ENCODE results near the gene CD164L2. TPM values are rescaled to one million over a fixed set of nuclear protein-coding genes. Genes with fewer than 3 reads are reported as not detected.

CD164L2 gene
- total RNA-seq, 1 experiment from 2014 or later: not detected

GRCh38 chr1:27397110-27397509 is 14.0 kb upstream of the CD164L2 start:
- ChIA-PET POLR2A (no interaction called here), CTCF (interaction anchor here (0.5 to 2.0 kb wide), 7 partner anchors 30 to 305 kb away, joined by 3 to 5 read pairs (median 4); partner anchors contain the start of gene MAP3K6)
- Histone ChIP-seq H3K36me3 (ENCODE audit: control insufficient read depth, insufficient read depth, low read length) (no peaks in the 10 kb centered on the region), H3K4me1 (peaks cover 8% of the 10 kb centered on the region; the same call in 1 of the 2 replicates), H3K4me3 (ENCODE audit: low read depth, low read length) (no peak overlapping the region), H3K27me3 (replicated peaks; ENCODE audit: control insufficient read depth, insufficient read depth, low read length) (no peaks in the 10 kb centered on the region), H3K9me3 (no peaks in the 10 kb centered on the region)
- H3K27me3 Mint-ChIP-seq (ENCODE audit: insufficient read depth, unreplicated experiment): no peaks in the 10 kb centered on the region
- no peak overlapping the region for H3K4me3 Mint-ChIP-seq (ENCODE audit: unreplicated experiment)
- TF ChIP-seq CTCF (IDR thresholded peaks at IDR 0.05; ENCODE audit: insufficient read depth in 1 of 2, low read depth in 1 of 2, low read length in 1 of 2, severe bottlenecking in 1 of 2, unreplicated experiment in 1 of 2): no peak
- DNase-seq: no peak
- H3K27ac Mint-ChIP-seq (ENCODE audit: unreplicated experiment): no peak overlapping the region
- H3K36me3 Mint-ChIP-seq (ENCODE audit: insufficient read depth, unreplicated experiment): peaks cover 28% of the 10 kb centered on the region
- no peaks in the 10 kb centered on the region for H3K9me3 Mint-ChIP-seq (ENCODE audit: unreplicated experiment)
- BruUV-seq (replicated peaks): no TSS peak
- intact Hi-C loops (cut with micrococcal nuclease; ENCODE audit: unreplicated experiment): no loop called here
- H3K4me1 Mint-ChIP-seq (ENCODE audit: low read depth, unreplicated experiment): peaks cover 10% of the 10 kb centered on the region

GRCh38 chr1:27395441-27396195 is 12.5 kb upstream of the CD164L2 start:
- Histone ChIP-seq H3K36me3 (ENCODE audit: control insufficient read depth, insufficient read depth, low read length) (no peaks in the 10 kb centered on the region), H3K4me1 (peaks cover 8% of the 10 kb centered on the region; the same call in 1 of the 2 replicates), H3K27me3 (replicated peaks; ENCODE audit: control insufficient read depth, insufficient read depth, low read length) (no peaks in the 10 kb centered on the region), H3K9me3 (no peaks in the 10 kb centered on the region), H3K4me3 (ENCODE audit: low read depth, low read length) (no peak overlapping the region)
- Mint-ChIP-seq H3K36me3 (ENCODE audit: insufficient read depth, unreplicated experiment) (peaks cover 21% of the 10 kb centered on the region), H3K27me3 (ENCODE audit: insufficient read depth, unreplicated experiment) (no peaks in the 10 kb centered on the region), H3K9me3 (ENCODE audit: unreplicated experiment) (no peaks in the 10 kb centered on the region), H3K27ac (ENCODE audit: unreplicated experiment) (no peak overlapping the region), H3K4me1 (ENCODE audit: low read depth, unreplicated experiment) (peaks cover 13% of the 10 kb centered on the region), H3K4me3 (ENCODE audit: unreplicated experiment) (no peak overlapping the region)
- POLR2A ChIA-PET: no interaction called here
- peak; percentile 90 to 91 for TF ChIP-seq CTCF (IDR thresholded peaks at IDR 0.05; ENCODE audit: insufficient read depth in 1 of 2, low read depth in 1 of 2, low read length in 1 of 2, severe bottlenecking in 1 of 2, unreplicated experiment in 1 of 2)
- CTCF ChIA-PET: interaction anchor here (1.0 to 1.8 kb wide), 10 partner anchors 21 to 267 kb away, joined by 3 to 18 read pairs (median 6); partner anchors contain the start of gene MAP3K6
- DNase-seq: peak; percentile 68 to 78
- BruUV-seq (replicated peaks): no TSS peak
- intact Hi-C loops (cut with micrococcal nuclease; ENCODE audit: unreplicated experiment): no loop called here

GRCh38 chr1:27394925-27395324 is 11.8 kb upstream of the CD164L2 start:
- TF ChIP-seq CTCF (IDR thresholded peaks at IDR 0.05; ENCODE audit: insufficient read depth in 1 of 2, low read depth in 1 of 2, low read length in 1 of 2, severe bottlenecking in 1 of 2, unreplicated experiment in 1 of 2): no peak
- DNase-seq: no peak
- Histone ChIP-seq H3K4me1 (peaks cover 8% of the 10 kb centered on the region; the same call in 1 of the 2 replicates), H3K27me3 (replicated peaks; ENCODE audit: control insufficient read depth, insufficient read depth, low read length) (no peaks in the 10 kb centered on the region), H3K9me3 (no peaks in the 10 kb centered on the region), H3K36me3 (ENCODE audit: control insufficient read depth, insufficient read depth, low read length) (no peaks in the 10 kb centered on the region), H3K4me3 (ENCODE audit: low read depth, low read length) (no peak overlapping the region)
- H3K4me3 Mint-ChIP-seq (ENCODE audit: unreplicated experiment): no peak overlapping the region
- H3K9me3 Mint-ChIP-seq (ENCODE audit: unreplicated experiment): no peaks in the 10 kb centered on the region
- peaks cover 13% of the 10 kb centered on the region for H3K4me1 Mint-ChIP-seq (ENCODE audit: low read depth, unreplicated experiment)
- CTCF ChIA-PET: interaction anchor here (0.6 to 1.8 kb wide), 12 partner anchors 14 to 585 kb away, joined by 3 to 18 read pairs (median 4); partner anchors contain the start of gene MAP3K6
- H3K36me3 Mint-ChIP-seq (ENCODE audit: insufficient read depth, unreplicated experiment): peaks cover 15% of the 10 kb centered on the region
- POLR2A ChIA-PET: no interaction called here
- intact Hi-C loops (cut with micrococcal nuclease; ENCODE audit: unreplicated experiment): loop anchor here (5.0 kb wide), 1 partner anchor 267 kb away; no protein-coding TSS in a partner anchor
- TSS peak; percentile 67 for BruUV-seq (replicated peaks)
- no peak overlapping the region for H3K27ac Mint-ChIP-seq (ENCODE audit: unreplicated experiment)
- no peaks in the 10 kb centered on the region for H3K27me3 Mint-ChIP-seq (ENCODE audit: insufficient read depth, unreplicated experiment)
